OCI-LY3 (cell line): ENCODE results near the gene MBOAT7.

Experiments
- CTCF ChIP-seq: fragments of 200-600, 300-600 bp; sonication (generic); IDR thresholded peaks from 2 replicates; pipeline ENCODE4 v1.5.1; 2014; ENCODE audit warnings: antibody characterized with exemption, low read length, low read depth
- EZH2phosphoT487 ChIP-seq: fragments of 200-600 bp; shearing (Covaris generic); IDR thresholded peaks from 2 replicates; pipeline ENCODE4 v1.6.1; 2018; ENCODE audit warnings: antibody characterized with exemption, mixed run types, low read depth

- TF ChIP-seq CTCF (no peak), EZH2phosphoT487 (no peak)
Observed at GRCh38 chr19:54156490-54156889, 32.9 kb downstream of the MBOAT7 start.
